Measurements from ENCODE around the gene ELAPOR2.
"Not testable (repeated sequence)": the region's sequence is repeated elsewhere in the genome, so short reads cannot be mapped to it uniquely, and the experiment has no call there.

Gene ELAPOR2

GRCh38 chr7:87046456-87046855, 13.0 kb downstream of the ELAPOR2 start:
- no peak for DNase-seq (ENCODE audit: low spot score)

GRCh38 chr7:87044713-87045112, 14.7 kb downstream of the ELAPOR2 start:
- not testable (repeated sequence) for DNase-seq (ENCODE audit: low spot score)

GRCh38 chr7:87041586-87041985, 17.9 kb downstream of the ELAPOR2 start:
- DNase-seq (ENCODE audit: low spot score), result not testable (repeated sequence)

- not testable (repeated sequence) for DNase-seq (ENCODE audit: low spot score)
Observed at GRCh38 chr7:87039691-87040299, 19.7 kb downstream of the ELAPOR2 start.

GRCh38 chr7:87038993-87039690, 20.3 kb downstream of the ELAPOR2 start:
- no peak for DNase-seq (ENCODE audit: low spot score)

GRCh38 chr7:87036985-87037384, 22.5 kb downstream of the ELAPOR2 start:
- DNase-seq (ENCODE audit: low spot score), result no peak

- no peak for DNase-seq (ENCODE audit: low spot score)
Observed at GRCh38 chr7:87032604-87033339, 26.7 kb downstream of the ELAPOR2 start.

- DNase-seq (ENCODE audit: low spot score), result no peak
Observed at GRCh38 chr7:87029078-87029477, 30.4 kb downstream of the ELAPOR2 start.

- no peak for DNase-seq (ENCODE audit: low spot score)
Observed at GRCh38 chr7:87028636-87029035, 30.8 kb downstream of the ELAPOR2 start.

- DNase-seq (ENCODE audit: low spot score), result no peak
Observed at GRCh38 chr7:87027900-87028299, 31.6 kb downstream of the ELAPOR2 start.

- DNase-seq (ENCODE audit: low spot score), result no peak
Observed at GRCh38 chr7:87021285-87021684, 38.2 kb downstream of the ELAPOR2 start.

GRCh38 chr7:87016606-87017005, 42.8 kb downstream of the ELAPOR2 start:
- DNase-seq (ENCODE audit: low spot score), result no peak

- no peak for DNase-seq (ENCODE audit: low spot score)
Observed at GRCh38 chr7:87013840-87014190, 45.6 kb downstream of the ELAPOR2 start.

GRCh38 chr7:87013136-87013839, 46.2 kb downstream of the ELAPOR2 start:
- no peak for DNase-seq (ENCODE audit: low spot score)
